Endothelial cell of umbilical vein (primary cell): ENCODE results near the gene REPS2. TPM values are rescaled to one million over a fixed set of nuclear protein-coding genes. Genes with fewer than 3 reads are reported as not detected.
A peak's percentile ranks its signal among the peaks of the same experiment; 100 is the strongest.

Source experiments
- BruUV-seq: library from RNA; stranded (reverse); fragments of 400-500 nt; replicated peaks from 2 replicates; lab custom pipeline; 2021; lab: Mats Ljungman, UMichigan
- CTCF ChIA-PET: fragments of 300-600, 350-600 bp; sonication (Branson Sonifier 250); formaldehyde crosslinking; loops from one replicate; lab custom pipeline; 2021; ENCODE audit warnings: antibody characterized with exemption, inconsistent platforms; lab: Charles Lee
- POLR2A ChIA-PET: fragments of 300-600, 350-600 bp; sonication (Branson Sonifier 250); formaldehyde crosslinking; loops from one replicate; lab custom pipeline; 2021; ENCODE audit warnings: antibody characterized with exemption, inconsistent platforms; lab: Charles Lee
- DNase-seq: peaks from one replicate; pipeline ENCODE4 v3.0.0-alpha.2; 2011; ENCODE audit warnings: low read depth, low spot score
- FAIRE-seq: peaks from 2 replicates; lab custom pipeline; 2011; peaks lifted over from hg19 to GRCh38; lab: Jason Lieb, UNC
- H2AFZ ChIP-seq: 2 replicates; pipeline ENCODE4 v1.6.0; 2012; ENCODE audit warnings: low read depth, low read length, control low read depth, inconsistent platforms
- H3K27ac ChIP-seq: 2 replicates; pipeline ENCODE4 v1.5.1; 2011; ENCODE audit warnings: low read depth, mild to moderate bottlenecking, control low read depth, low read length, moderate library complexity; ENCODE audit not compliant: insufficient read depth
- H3K27me3 ChIP-seq, 2 experiments: 2 replicates each; pipeline versions ENCODE4 v1.6.0 to v1.6.1; 2011; ENCODE audit warnings: low read length in 2 of 2, mixed read lengths in 1 of 2; ENCODE audit not compliant: control insufficient read depth in 2 of 2, insufficient read depth in 2 of 2
- H3K36me3 ChIP-seq, 2 experiments: 2 replicates in 1 of 2; 3 replicates in 1 of 2; pipeline ENCODE4 v1.5.1; 2011; ENCODE audit warnings: low read length in 2 of 2, mild to moderate bottlenecking in 1 of 2, moderate library complexity in 1 of 2; ENCODE audit not compliant: control insufficient read depth in 2 of 2, insufficient read depth in 2 of 2; ENCODE audit errors: extremely low read depth in 1 of 2
- H3K4me1 ChIP-seq: 3 replicates; pipeline ENCODE4 v1.5.1; 2011; ENCODE audit warnings: mild to moderate bottlenecking, low read length; ENCODE audit not compliant: control insufficient read depth, insufficient read depth; ENCODE audit errors: extremely low read depth
- H3K4me2 ChIP-seq: 2 replicates; pipeline ENCODE4 v1.6.1; 2011; ENCODE audit warnings: low read length, control low read depth, mixed read lengths; ENCODE audit not compliant: insufficient read depth
- H3K4me3 ChIP-seq, 3 experiments: fragments of 200-600 bp in 1 of 3; sonication (generic), shearing (Covaris generic) in 1 of 3; replicated peaks in 1 of 3; 2 replicates each; pipeline ENCODE4 v1.5.1; 2011 to 2016; ENCODE audit warnings: control low read depth in 3 of 3, low read length in 3 of 3, mild to moderate bottlenecking in 2 of 3, inconsistent platforms in 1 of 3, low read depth in 1 of 3, moderate library complexity in 1 of 3; ENCODE audit not compliant: insufficient read depth in 1 of 3
- H3K79me2 ChIP-seq: 2 replicates; pipeline ENCODE4 v1.6.0; 2012; ENCODE audit warnings: low read length, inconsistent platforms; ENCODE audit not compliant: control insufficient read depth, insufficient read depth
- H3K9ac ChIP-seq: replicated peaks from 2 replicates; pipeline ENCODE3; 2011; ENCODE audit warnings: low read length, control low read depth; ENCODE audit not compliant: insufficient read depth; ENCODE audit errors: extremely low read depth
- H3K9me1 ChIP-seq: replicated peaks from 3 replicates; pipeline ENCODE4 v1.6.0; 2011; ENCODE audit warnings: mild to moderate bottlenecking, low read length; ENCODE audit not compliant: control insufficient read depth, insufficient read depth; ENCODE audit errors: extremely low read depth
- H3K9me3 ChIP-seq: replicated peaks from 2 replicates; pipeline ENCODE4 v1.5.1; 2012; ENCODE audit warnings: low read length, inconsistent platforms; ENCODE audit not compliant: control insufficient read depth, insufficient read depth
- H4K20me1 ChIP-seq: replicated peaks from 2 replicates; pipeline ENCODE3; 2011; ENCODE audit warnings: mild to moderate bottlenecking, low read length; ENCODE audit not compliant: control insufficient read depth, insufficient read depth; ENCODE audit errors: extremely low read depth
- EZH2 ChIP-seq: IDR thresholded peaks from 2 replicates; pipeline ENCODE4 v1.6.1; 2012; ENCODE audit warnings: borderline replicate concordance, low read depth, mild to moderate bottlenecking, moderate library complexity, low read length, inconsistent platforms; ENCODE audit not compliant: severe bottlenecking
- FOS ChIP-seq: IDR thresholded peaks from 2 replicates; pipeline ENCODE4 v1.6.1; 2011; ENCODE audit warnings: mild to moderate bottlenecking, low read length, moderate library complexity, borderline replicate concordance; ENCODE audit not compliant: insufficient read depth
- GATA2 ChIP-seq: IDR thresholded peaks from 2 replicates; pipeline ENCODE4 v1.7.0; 2011; ENCODE audit warnings: low read depth, mild to moderate bottlenecking, moderate library complexity, mixed read lengths, low read length; ENCODE audit not compliant: insufficient read length, insufficient read depth
- JUN ChIP-seq: IDR thresholded peaks from 2 replicates; pipeline ENCODE4 v1.6.1; 2011; ENCODE audit warnings: borderline replicate concordance, low read depth; ENCODE audit not compliant: insufficient read length, insufficient read depth
- MYC ChIP-seq: IDR thresholded peaks from one replicate; pipeline ENCODE4 v1.6.1; 2011; ENCODE audit warnings: mild to moderate bottlenecking, low read depth, low read length
- POLR2A ChIP-seq: IDR thresholded peaks from 2 replicates; pipeline ENCODE4 v1.6.1; 2012; ENCODE audit warnings: low read depth, mild to moderate bottlenecking, control low read depth, low read length
- POLR2AphosphoS5 ChIP-seq: IDR thresholded peaks from 2 replicates; pipeline ENCODE4 v1.6.1; 2012; ENCODE audit warnings: low read depth, mild to moderate bottlenecking, control low read depth, low read length, moderate library complexity; ENCODE audit not compliant: insufficient read depth
- dilution Hi-C: fragments of 300-500 bp; cut with MboI; formaldehyde crosslinking; loops from one replicate; pipeline ENCODE4 v1.15.0; 2019; ENCODE audit warnings: low sequenced_read_pairs; ENCODE audit not compliant: extremely low pct_ligation_motif_present
- intact Hi-C: fragments of 100-400 bp; cut with micrococcal nuclease; formaldehyde crosslinking; loops from one replicate; pipeline ENCODE4 v1.10.0; 2022
- polyA plus RNA-seq, 4 experiments: library from polyadenylated mRNA; depleted of rRNA in 3 of 4; stranded (reverse) in 3 of 4; unstranded in 1 of 4; fragments of >200 nt; gene quantifications; 2 replicates each; pipeline versions ENCODE4 v1.2.1 to v1.2.3, GENCODE V29; 2011 to 2012; ENCODE audit warnings: missing spikeins in 1 of 4
- total RNA-seq: library from RNA; stranded (reverse); gene quantifications from 2 replicates; pipeline ENCODE4 v1.2.3, GENCODE V29; 2021
- TF ChIP-seq, protein P1 (sequence below): IDR thresholded peaks from 2 replicates; pipeline ENCODE4 v1.6.1; 2011; ENCODE audit not compliant: insufficient read depth, insufficient read length
- TF ChIP-seq, protein P2 (sequence below), 2 donors: IDR thresholded peaks; 1 replicate in 1 of 2; 2 replicates in 1 of 2; pipeline ENCODE4 v1.5.1; 2011; ENCODE audit warnings: low read length in 2 of 2, mild to moderate bottlenecking in 2 of 2, moderate library complexity in 2 of 2, control low read depth in 1 of 2, inconsistent platforms in 1 of 2, low read depth in 1 of 2; ENCODE audit not compliant: insufficient read depth in 1 of 2; ENCODE audit errors: extremely low read depth in 1 of 2

REPS2 gene
- total and polyA plus RNA-seq, 2 donors (not counting 3 experiments of a cell fraction or from before 2014, with no cell fraction given): 0.91 to 2.6 TPM

DNA sequence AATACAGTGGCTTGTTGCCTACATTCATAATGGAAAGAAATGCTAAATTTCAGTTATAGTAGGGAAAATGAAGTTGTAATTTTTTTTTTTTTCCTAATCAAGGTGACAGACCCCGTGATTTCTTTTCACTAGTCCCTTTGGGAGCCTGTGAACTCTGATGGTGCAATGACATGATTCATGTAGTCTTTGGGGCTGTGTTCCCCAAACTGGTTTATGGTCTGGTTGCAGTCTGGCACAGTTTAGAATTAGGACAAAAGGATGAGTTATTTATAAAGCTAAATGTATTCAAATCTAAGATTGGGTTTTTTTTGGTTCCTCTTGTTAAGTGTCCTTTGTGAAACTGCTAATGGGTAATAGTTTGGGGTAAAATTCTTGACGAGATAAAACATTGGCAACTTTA lies 66.0 kb downstream of the REPS2 start:
- Histone ChIP-seq H3K4me3 (no peak overlapping the region), H3K36me3 (no peaks in the 10 kb centered on the region), H3K4me2 (no peak overlapping the region), H3K4me1 (no peaks in the 10 kb centered on the region), H3K79me2 (no peaks in the 10 kb centered on the region), H3K27ac (no peak overlapping the region), H2AFZ (no peak overlapping the region), H3K27me3 (no peaks in the 10 kb centered on the region), H4K20me1 (no peaks in the 10 kb centered on the region), H3K9ac (no peak overlapping the region), H3K9me3 (no peaks in the 10 kb centered on the region), H3K9me1 (no peaks in the 10 kb centered on the region)
- CTCF ChIA-PET: no interaction called here
- BruUV-seq: no TSS peak
- DNase-seq: no peak
- POLR2A ChIA-PET: no interaction called here
- peak; percentile 28 for FAIRE-seq
- intact Hi-C loops (no loop called here), dilution Hi-C loops (no loop called here)
- TF ChIP-seq FOS (no peak), POLR2A (no peak), MYC (no peak), POLR2AphosphoS5 (no peak)
- TF ChIP-seq, protein P1, sequence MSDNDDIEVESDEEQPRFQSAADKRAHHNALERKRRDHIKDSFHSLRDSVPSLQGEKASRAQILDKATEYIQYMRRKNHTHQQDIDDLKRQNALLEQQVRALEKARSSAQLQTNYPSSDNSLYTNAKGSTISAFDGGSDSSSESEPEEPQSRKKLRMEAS: no peak

DNA sequence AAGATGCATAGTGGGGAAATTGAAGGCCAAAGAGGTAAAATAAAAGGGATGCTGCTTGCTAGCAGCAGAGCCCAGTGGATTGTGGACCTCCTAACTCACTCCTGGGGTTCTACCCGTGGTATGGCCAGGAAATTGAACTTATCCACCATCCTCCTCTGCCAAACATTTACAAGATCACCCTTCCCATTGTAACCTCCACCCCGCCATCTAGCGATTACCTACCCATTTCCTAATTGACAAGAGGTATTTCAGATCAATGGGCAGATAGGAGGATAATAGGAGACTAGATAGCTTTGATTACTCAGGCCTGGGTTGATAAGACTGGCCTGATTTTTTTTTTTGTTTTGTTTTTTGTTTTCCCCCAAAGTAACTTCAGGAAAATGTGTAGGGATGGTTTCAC lies 67.8 kb downstream of the REPS2 start:
- BruUV-seq: no TSS peak
- no peaks in the 10 kb centered on the region for H3K4me1 ChIP-seq
- FAIRE-seq: no peak
- H4K20me1 ChIP-seq: no peaks in the 10 kb centered on the region
- no peak overlapping the region for H2AFZ ChIP-seq
- TF ChIP-seq POLR2AphosphoS5 (no peak), JUN (no peak), GATA2 (no peak), MYC (no peak), FOS (no peak), EZH2 (no peak), POLR2A (no peak)
- TF ChIP-seq, protein P2, sequence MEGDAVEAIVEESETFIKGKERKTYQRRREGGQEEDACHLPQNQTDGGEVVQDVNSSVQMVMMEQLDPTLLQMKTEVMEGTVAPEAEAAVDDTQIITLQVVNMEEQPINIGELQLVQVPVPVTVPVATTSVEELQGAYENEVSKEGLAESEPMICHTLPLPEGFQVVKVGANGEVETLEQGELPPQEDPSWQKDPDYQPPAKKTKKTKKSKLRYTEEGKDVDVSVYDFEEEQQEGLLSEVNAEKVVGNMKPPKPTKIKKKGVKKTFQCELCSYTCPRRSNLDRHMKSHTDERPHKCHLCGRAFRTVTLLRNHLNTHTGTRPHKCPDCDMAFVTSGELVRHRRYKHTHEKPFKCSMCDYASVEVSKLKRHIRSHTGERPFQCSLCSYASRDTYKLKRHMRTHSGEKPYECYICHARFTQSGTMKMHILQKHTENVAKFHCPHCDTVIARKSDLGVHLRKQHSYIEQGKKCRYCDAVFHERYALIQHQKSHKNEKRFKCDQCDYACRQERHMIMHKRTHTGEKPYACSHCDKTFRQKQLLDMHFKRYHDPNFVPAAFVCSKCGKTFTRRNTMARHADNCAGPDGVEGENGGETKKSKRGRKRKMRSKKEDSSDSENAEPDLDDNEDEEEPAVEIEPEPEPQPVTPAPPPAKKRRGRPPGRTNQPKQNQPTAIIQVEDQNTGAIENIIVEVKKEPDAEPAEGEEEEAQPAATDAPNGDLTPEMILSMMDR (IDR thresholded peaks at IDR 0.05; ENCODE audit: extremely low read depth in 1 of 2, insufficient read depth in 1 of 2, low read depth in 1 of 2, low read length in 2 of 2): no peak
- TF ChIP-seq, protein P1: no peak
- no peaks in the 10 kb centered on the region for H3K9me1 ChIP-seq
- POLR2A ChIA-PET: no interaction called here
- H3K27me3 ChIP-seq: no peaks in the 10 kb centered on the region
- no peaks in the 10 kb centered on the region for H3K79me2 ChIP-seq
- no peaks in the 10 kb centered on the region for H3K9me3 ChIP-seq
- H3K4me2 ChIP-seq: no peak overlapping the region
- no peaks in the 10 kb centered on the region for H3K36me3 ChIP-seq
- dilution Hi-C loops: no loop called here
- H3K9ac ChIP-seq: no peak overlapping the region
- intact Hi-C loops: no loop called here
- H3K4me3 ChIP-seq: no peak overlapping the region
- H3K27ac ChIP-seq: no peak overlapping the region
- CTCF ChIA-PET: interaction anchor here (0.9 to 1.5 kb wide), 3 partner anchors 11 to 131 kb away, joined by 3 to 5 read pairs (median 4); no protein-coding TSS in a partner anchor
- no peak for DNase-seq
